PC-9 (cell line): Measurements from ENCODE around the gene DCAF16.

Source experiments
- EZH2 ChIP-seq: fragments of 200-600 bp; sonication (generic); IDR thresholded peaks from 2 replicates; pipeline ENCODE4 v1.8.0; 2017; ENCODE audit warnings: antibody characterized with exemption, low read depth
- TF ChIP-seq, protein P1 (sequence below): fragments of 200-600 bp; sonication (generic); conservative IDR thresholded peaks from 2 replicates; pipeline ENCODE4 v1.6.1; 2017; ENCODE audit warnings: mixed run types, antibody characterized with exemption, mild to moderate bottlenecking, moderate library complexity

GRCh38 chr4:17763416-17763815 is 47.1 kb downstream of the DCAF16 start:
- TF ChIP-seq, protein P1, sequence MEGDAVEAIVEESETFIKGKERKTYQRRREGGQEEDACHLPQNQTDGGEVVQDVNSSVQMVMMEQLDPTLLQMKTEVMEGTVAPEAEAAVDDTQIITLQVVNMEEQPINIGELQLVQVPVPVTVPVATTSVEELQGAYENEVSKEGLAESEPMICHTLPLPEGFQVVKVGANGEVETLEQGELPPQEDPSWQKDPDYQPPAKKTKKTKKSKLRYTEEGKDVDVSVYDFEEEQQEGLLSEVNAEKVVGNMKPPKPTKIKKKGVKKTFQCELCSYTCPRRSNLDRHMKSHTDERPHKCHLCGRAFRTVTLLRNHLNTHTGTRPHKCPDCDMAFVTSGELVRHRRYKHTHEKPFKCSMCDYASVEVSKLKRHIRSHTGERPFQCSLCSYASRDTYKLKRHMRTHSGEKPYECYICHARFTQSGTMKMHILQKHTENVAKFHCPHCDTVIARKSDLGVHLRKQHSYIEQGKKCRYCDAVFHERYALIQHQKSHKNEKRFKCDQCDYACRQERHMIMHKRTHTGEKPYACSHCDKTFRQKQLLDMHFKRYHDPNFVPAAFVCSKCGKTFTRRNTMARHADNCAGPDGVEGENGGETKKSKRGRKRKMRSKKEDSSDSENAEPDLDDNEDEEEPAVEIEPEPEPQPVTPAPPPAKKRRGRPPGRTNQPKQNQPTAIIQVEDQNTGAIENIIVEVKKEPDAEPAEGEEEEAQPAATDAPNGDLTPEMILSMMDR, result no peak
- no peak for TF ChIP-seq EZH2
